Mammary epithelial cell (primary cell): Measurements from ENCODE around the gene RASSF1.

Experiments used
- EZH2 ChIP-seq: IDR thresholded peaks from 2 replicates; pipeline ENCODE4 v1.6.1; 2012; ENCODE audit warnings: low read length, inconsistent platforms, borderline replicate concordance
- TF ChIP-seq, protein P1 (sequence below), 2 donors: IDR thresholded peaks in 1 of 2; conservative IDR thresholded peaks in 1 of 2; 2 replicates each; pipeline ENCODE4 v1.5.1; 2011 to 2012; ENCODE audit warnings: inconsistent platforms in 2 of 2, low read length in 2 of 2, mild to moderate bottlenecking in 2 of 2, control low read depth in 1 of 2, low read depth in 1 of 2; ENCODE audit not compliant: insufficient read depth in 1 of 2; ENCODE audit errors: extremely low read depth in 1 of 2

GRCh38 chr3:50323614-50324199 lies 16.9 kb downstream of the RASSF1 start:
- TF ChIP-seq, protein P1, sequence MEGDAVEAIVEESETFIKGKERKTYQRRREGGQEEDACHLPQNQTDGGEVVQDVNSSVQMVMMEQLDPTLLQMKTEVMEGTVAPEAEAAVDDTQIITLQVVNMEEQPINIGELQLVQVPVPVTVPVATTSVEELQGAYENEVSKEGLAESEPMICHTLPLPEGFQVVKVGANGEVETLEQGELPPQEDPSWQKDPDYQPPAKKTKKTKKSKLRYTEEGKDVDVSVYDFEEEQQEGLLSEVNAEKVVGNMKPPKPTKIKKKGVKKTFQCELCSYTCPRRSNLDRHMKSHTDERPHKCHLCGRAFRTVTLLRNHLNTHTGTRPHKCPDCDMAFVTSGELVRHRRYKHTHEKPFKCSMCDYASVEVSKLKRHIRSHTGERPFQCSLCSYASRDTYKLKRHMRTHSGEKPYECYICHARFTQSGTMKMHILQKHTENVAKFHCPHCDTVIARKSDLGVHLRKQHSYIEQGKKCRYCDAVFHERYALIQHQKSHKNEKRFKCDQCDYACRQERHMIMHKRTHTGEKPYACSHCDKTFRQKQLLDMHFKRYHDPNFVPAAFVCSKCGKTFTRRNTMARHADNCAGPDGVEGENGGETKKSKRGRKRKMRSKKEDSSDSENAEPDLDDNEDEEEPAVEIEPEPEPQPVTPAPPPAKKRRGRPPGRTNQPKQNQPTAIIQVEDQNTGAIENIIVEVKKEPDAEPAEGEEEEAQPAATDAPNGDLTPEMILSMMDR (conservative IDR thresholded peaks at IDR 0.05 in 1 of 2, IDR thresholded peaks at IDR 0.05 in 1 of 2; ENCODE audit: extremely low read depth in 1 of 2, insufficient read depth in 1 of 2, low read depth in 1 of 2, low read length in 2 of 2): no peak
- no peak for TF ChIP-seq EZH2
